ENCODE measurements around the gene ARL2. TPM values are rescaled to one million over a fixed set of nuclear protein-coding genes. Genes with fewer than 3 reads are reported as not detected.
A peak's percentile ranks its signal among the peaks of the same experiment; 100 is the strongest.

ARL2 gene
- total RNA-seq, 1 experiment from 2014 or later = 203 TPM

GRCh38 chr11:65056999-65057398 lies 43.0 kb downstream of the ARL2 start:
- H3K79me1 ChIP-seq (ENCODE audit: insufficient read depth, low read depth, low read length, poor library complexity, severe bottlenecking) = no peaks in the 10 kb centered on the region

More at GRCh38 chr11:65056999-65057398, 43.0 kb downstream of the ARL2 start:
- no peak for TF ChIP-seq CTCF (conservative IDR thresholded peaks at IDR 0.05)
- no peak overlapping the region for H4K8ac ChIP-seq (replicated peaks; ENCODE audit: insufficient read length, low read depth, low read length)
- H3T11ph ChIP-seq (ENCODE audit: low read length) = no peak overlapping the region
- H3K4me1 Mint-ChIP-seq = peaks cover 2 to 4% of the 10 kb centered on the region in 2 experiments
- H3K27me3 Mint-ChIP-seq (ENCODE audit: low read depth) = peaks cover 15% of the 10 kb centered on the region
- H3K4me1 ChIP-seq (ENCODE audit: insufficient read depth, low read length) = no peaks in the 10 kb centered on the region
- no peak overlapping the region for H4K91ac ChIP-seq (ENCODE audit: insufficient read length, low read depth, low read length)
- H2AK5ac ChIP-seq (ENCODE audit: insufficient read length, low read length) = no peak overlapping the region
- no peak overlapping the region for H2BK12ac ChIP-seq (ENCODE audit: insufficient read length, low read depth, low read length)
- H3K79me2 ChIP-seq (ENCODE audit: insufficient read depth, low read length) = no peaks in the 10 kb centered on the region
- 0 out of 7 replicates have a peak overlapping the region, but pooled peaks of 1 of the 3 experiments have one; percentile 61 for H3K27ac Mint-ChIP-seq
- no peak overlapping the region for H3K23ac ChIP-seq (ENCODE audit: insufficient read length, low read depth, low read length)
- no peaks in the 10 kb centered on the region for H3K9me3 ChIP-seq (ENCODE audit: control insufficient read depth, low read depth, low read length)
- H2BK15ac ChIP-seq (ENCODE audit: low read depth, low read length) = no peak overlapping the region
- no peak overlapping the region for H2BK120ac ChIP-seq (ENCODE audit: low read depth, low read length, poor library complexity, severe bottlenecking)
- H3K4ac ChIP-seq (ENCODE audit: low read depth, low read length) = no peak overlapping the region
- no peak overlapping the region for H2BK20ac ChIP-seq (ENCODE audit: low read depth, low read length, poor library complexity, severe bottlenecking)
- no peak overlapping the region for H4K5ac ChIP-seq (ENCODE audit: insufficient read length, low read depth, low read length)
- no peaks in the 10 kb centered on the region for H3K23me2 ChIP-seq (ENCODE audit: insufficient read length, low read depth, low read length, poor library complexity, severe bottlenecking)
- no peak overlapping the region for H3K27ac ChIP-seq (ENCODE audit: insufficient read length, low read depth, low read length)
- no peaks in the 10 kb centered on the region for H3K36me3 Mint-ChIP-seq (ENCODE audit: insufficient read depth in 1 of 3, low read depth in 3 of 3)
- H3K9me3 Mint-ChIP-seq = no peaks in the 10 kb centered on the region; a peak in 1 of 5 replicates
- no peak overlapping the region for H2AFZ ChIP-seq (ENCODE audit: low read length)
- no peaks in the 10 kb centered on the region for H3K27me3 ChIP-seq (ENCODE audit: insufficient read depth, low read length)
- no peak overlapping the region for H3K18ac ChIP-seq (ENCODE audit: insufficient read length, low read depth, low read length)
- H3K4me3 Mint-ChIP-seq = no peak overlapping the region
- H3K56ac ChIP-seq (ENCODE audit: insufficient read length, low read depth, low read length) = no peak overlapping the region
- H2BK5ac ChIP-seq (ENCODE audit: insufficient read length, low read length) = no peak overlapping the region
- H3K9ac ChIP-seq (ENCODE audit: extremely low read depth, insufficient read length, low read length) = no peak overlapping the region
- no CpG with 5 or more reads among the region's 6 CpGs for WGBS (ENCODE audit: extremely low coverage, insufficient read length, low lambda C conversion rate)
- no peak for DNase-seq
- no peaks in the 10 kb centered on the region for H4K20me1 ChIP-seq (ENCODE audit: control insufficient read depth, insufficient read depth, insufficient read length)
- no peak overlapping the region for H3K14ac ChIP-seq (ENCODE audit: insufficient read depth, low read length)
- H3K4me2 ChIP-seq (ENCODE audit: insufficient read depth, insufficient read length, low read length) = no peak overlapping the region
